GM10248 (cell line): ENCODE data around the gene NPB.

Source experiments
- CTCF ChIA-PET: fragments of 300-600 bp; sonication (Branson Sonifier 250); formaldehyde crosslinking; extraction: SDS; loops from one replicate; lab custom pipeline; 2021; ENCODE audit warnings: antibody characterized with exemption; lab: Yijun Ruan, JAX
- POLR2A ChIA-PET: fragments of 350-650 bp; sonication (Branson Sonifier 250); formaldehyde crosslinking; extraction: SDS; loops from one replicate; lab custom pipeline; 2020; ENCODE audit warnings: antibody characterized with exemption; lab: Yijun Ruan, JAX
- DNase-seq: peaks from one replicate; pipeline ENCODE4 v3.0.0; 2012; ENCODE audit errors: extremely low spot score
- CTCF ChIP-seq: IDR thresholded peaks from 2 replicates; pipeline ENCODE4 v1.5.1; 2012; ENCODE audit warnings: mild to moderate bottlenecking, low read depth; ENCODE audit errors: extremely low read depth, missing control alignments, control extremely low read depth

The NPB gene

GRCh38 chr17:81933178-81933699 lies 31.2 kb downstream of the NPB start:
- CTCF ChIA-PET, result interaction anchor here (1.0 to 1.4 kb wide), 2 partner anchors 16 to 27 kb away, joined by 3 read pairs; no protein-coding TSS in a partner anchor
- TF ChIP-seq CTCF, result no peak
- no peak for DNase-seq
- POLR2A ChIA-PET, result no interaction called here

GRCh38 chr17:81934098-81934757 lies 32.2 kb downstream of the NPB start:
- TF ChIP-seq CTCF, result no peak
- POLR2A ChIA-PET, result interaction anchor here (0.7 kb wide), 1 partner anchor 11 kb away, joined by 3 read pairs; no protein-coding TSS in a partner anchor
- CTCF ChIA-PET, result no interaction called here
- no peak for DNase-seq

- CTCF ChIA-PET, result no interaction called here
- no peak for TF ChIP-seq CTCF
- no peak for DNase-seq
- POLR2A ChIA-PET, result interaction anchor here (0.7 to 0.9 kb wide), 2 partner anchors 9 to 12 kb away, joined by 3 read pairs; no protein-coding TSS in a partner anchor
These were observed 33.0 kb downstream of the NPB start for GRCh38 chr17:81934850-81935708.

GRCh38 chr17:81935709-81936084 lies 33.7 kb downstream of the NPB start:
- TF ChIP-seq CTCF, result no peak
- CTCF ChIA-PET, result interaction anchor here (1.2 to 1.7 kb wide), 2 partner anchors 11 to 95 kb away, joined by 4 read pairs; no protein-coding TSS in a partner anchor
- POLR2A ChIA-PET, result interaction anchor here (0.9 kb wide), 1 partner anchor 9 kb away, joined by 3 read pairs; no protein-coding TSS in a partner anchor
- no peak for DNase-seq

- DNase-seq, result no peak
- POLR2A ChIA-PET, result no interaction called here
- no peak for TF ChIP-seq CTCF
- CTCF ChIA-PET, result interaction anchor here (1.4 to 2.5 kb wide), 2 partner anchors 20 to 81 kb away, joined by 4 to 15 read pairs; no protein-coding TSS in a partner anchor
These were observed 37.2 kb downstream of the NPB start for GRCh38 chr17:81939218-81939617.

GRCh38 chr17:81939881-81940385 lies 37.9 kb downstream of the NPB start:
- POLR2A ChIA-PET, result interaction anchor here (0.6 to 1.1 kb wide), 2 partner anchors 12 to 57 kb away, joined by 3 to 5 read pairs; partner anchors contain the start of gene MAFG
- CTCF ChIA-PET, result interaction anchor here (0.7 to 2.5 kb wide), 3 partner anchors 12 to 20 kb away, joined by 3 to 15 read pairs (median 3); no protein-coding TSS in a partner anchor

More at GRCh38 chr17:81939881-81940385, 37.9 kb downstream of the NPB start:
- no peak for TF ChIP-seq CTCF
- DNase-seq, result no peak
